ENCODE results near the gene COL21A1.

DNA sequence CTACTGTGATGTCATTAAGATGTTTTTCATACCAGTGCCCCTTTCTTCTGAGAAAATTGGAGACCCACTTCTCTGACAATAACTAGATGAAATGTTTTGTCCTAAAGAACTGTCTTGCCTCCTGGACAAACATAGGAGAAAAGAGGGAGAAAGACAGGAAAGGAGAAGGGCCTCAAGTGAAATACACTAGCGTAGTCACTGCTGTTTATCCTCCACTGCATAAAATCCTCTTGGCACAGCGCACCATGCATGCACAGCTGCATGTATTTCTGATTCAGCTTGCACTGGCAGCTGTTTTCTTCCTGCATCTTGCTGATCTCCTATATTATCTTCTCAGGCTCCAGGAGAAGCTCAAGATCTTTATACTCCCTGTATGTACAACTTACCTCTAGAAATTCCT, 214.0 kb downstream of the COL21A1 start:
- TF ChIP-seq, protein P1, sequence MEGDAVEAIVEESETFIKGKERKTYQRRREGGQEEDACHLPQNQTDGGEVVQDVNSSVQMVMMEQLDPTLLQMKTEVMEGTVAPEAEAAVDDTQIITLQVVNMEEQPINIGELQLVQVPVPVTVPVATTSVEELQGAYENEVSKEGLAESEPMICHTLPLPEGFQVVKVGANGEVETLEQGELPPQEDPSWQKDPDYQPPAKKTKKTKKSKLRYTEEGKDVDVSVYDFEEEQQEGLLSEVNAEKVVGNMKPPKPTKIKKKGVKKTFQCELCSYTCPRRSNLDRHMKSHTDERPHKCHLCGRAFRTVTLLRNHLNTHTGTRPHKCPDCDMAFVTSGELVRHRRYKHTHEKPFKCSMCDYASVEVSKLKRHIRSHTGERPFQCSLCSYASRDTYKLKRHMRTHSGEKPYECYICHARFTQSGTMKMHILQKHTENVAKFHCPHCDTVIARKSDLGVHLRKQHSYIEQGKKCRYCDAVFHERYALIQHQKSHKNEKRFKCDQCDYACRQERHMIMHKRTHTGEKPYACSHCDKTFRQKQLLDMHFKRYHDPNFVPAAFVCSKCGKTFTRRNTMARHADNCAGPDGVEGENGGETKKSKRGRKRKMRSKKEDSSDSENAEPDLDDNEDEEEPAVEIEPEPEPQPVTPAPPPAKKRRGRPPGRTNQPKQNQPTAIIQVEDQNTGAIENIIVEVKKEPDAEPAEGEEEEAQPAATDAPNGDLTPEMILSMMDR (IDR thresholded peaks at IDR 0.05) = no peak
- TF ChIP-seq POLR2A (IDR thresholded peaks at IDR 0.05) = no peak
